Measurements from ENCODE around the gene MPEG1.

The MPEG1 gene

DNA sequence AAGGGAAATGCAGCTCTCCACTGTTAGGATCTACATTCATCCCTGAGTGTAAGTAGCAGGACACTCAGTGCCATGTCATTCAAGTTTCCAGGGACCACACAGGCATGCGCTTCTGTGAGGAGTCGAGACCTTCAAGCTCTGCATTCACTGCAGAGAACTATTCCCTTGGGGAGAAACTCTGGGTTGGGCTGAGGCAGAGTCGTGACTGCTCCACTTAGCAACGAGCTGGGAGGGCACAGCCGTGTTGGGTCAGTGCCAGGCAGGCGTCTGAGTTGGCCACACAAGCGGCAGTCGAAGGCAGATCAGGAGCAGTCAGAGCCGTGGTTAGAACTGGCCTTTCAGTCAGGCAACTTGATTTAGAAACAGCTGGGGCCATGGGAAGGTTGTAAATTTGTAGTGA lies 14.7 kb downstream of the MPEG1 start:
- Histone ChIP-seq H3K79me2 (ENCODE audit: low read length) (peaks cover 36% of the 10 kb centered on the region), H3K27me3 (ENCODE audit: low read depth, low read length) (peaks cover 6% of the 10 kb centered on the region; the same call in 1 of the 2 replicates), H3K9me3 (ENCODE audit: insufficient read depth, low read length) (no peaks in the 10 kb centered on the region), H3K4me3 (ENCODE audit: low read length) (no peak overlapping the region), H3K4me1 (ENCODE audit: low read length) (peaks cover 32% of the 10 kb centered on the region), H4K20me1 (ENCODE audit: insufficient read depth, low read length) (peaks cover 23% of the 10 kb centered on the region), H3K27ac (ENCODE audit: low read length) (no peak overlapping the region), H2AFZ (ENCODE audit: low read depth, low read length) (no peak overlapping the region), H3K4me2 (ENCODE audit: low read length) (no peak overlapping the region), H3K9ac (ENCODE audit: low read length) (no peak overlapping the region), H3K36me3 (replicated peaks; ENCODE audit: low read depth, low read length) (peaks cover 76% of the 10 kb centered on the region)
- TF ChIP-seq, protein P1, sequence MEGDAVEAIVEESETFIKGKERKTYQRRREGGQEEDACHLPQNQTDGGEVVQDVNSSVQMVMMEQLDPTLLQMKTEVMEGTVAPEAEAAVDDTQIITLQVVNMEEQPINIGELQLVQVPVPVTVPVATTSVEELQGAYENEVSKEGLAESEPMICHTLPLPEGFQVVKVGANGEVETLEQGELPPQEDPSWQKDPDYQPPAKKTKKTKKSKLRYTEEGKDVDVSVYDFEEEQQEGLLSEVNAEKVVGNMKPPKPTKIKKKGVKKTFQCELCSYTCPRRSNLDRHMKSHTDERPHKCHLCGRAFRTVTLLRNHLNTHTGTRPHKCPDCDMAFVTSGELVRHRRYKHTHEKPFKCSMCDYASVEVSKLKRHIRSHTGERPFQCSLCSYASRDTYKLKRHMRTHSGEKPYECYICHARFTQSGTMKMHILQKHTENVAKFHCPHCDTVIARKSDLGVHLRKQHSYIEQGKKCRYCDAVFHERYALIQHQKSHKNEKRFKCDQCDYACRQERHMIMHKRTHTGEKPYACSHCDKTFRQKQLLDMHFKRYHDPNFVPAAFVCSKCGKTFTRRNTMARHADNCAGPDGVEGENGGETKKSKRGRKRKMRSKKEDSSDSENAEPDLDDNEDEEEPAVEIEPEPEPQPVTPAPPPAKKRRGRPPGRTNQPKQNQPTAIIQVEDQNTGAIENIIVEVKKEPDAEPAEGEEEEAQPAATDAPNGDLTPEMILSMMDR (IDR thresholded peaks at IDR 0.05; ENCODE audit: low read depth, low read length), result no peak
- no peak for TF ChIP-seq EZH2phosphoT487 (IDR thresholded peaks at IDR 0.05; ENCODE audit: low read depth)

DNA sequence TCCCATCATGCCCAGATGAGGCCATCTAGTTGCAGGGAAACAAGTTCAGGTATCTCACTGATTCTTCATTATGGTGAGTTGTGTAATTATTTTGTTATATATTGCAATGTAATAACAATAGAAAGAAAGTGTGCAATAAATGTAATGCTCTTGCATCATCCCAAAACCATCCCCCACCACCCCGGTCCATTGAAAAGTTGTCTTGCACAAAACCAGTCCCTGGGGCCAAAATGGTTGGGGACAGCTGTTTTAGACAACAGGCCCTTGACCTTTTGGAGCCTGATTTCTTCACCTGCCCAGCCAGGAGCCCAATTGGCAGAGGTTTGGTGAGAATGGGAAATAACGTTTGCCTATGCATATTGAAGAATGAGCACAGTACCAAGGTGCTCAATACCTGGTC lies 15.9 kb downstream of the MPEG1 start:
- H3K4me2 ChIP-seq (ENCODE audit: low read length), result no peak overlapping the region
- no peaks in the 10 kb centered on the region for H3K9me3 ChIP-seq (ENCODE audit: insufficient read depth, low read length)
- peaks cover 12% of the 10 kb centered on the region for H4K20me1 ChIP-seq (ENCODE audit: insufficient read depth, low read length)
- H3K79me2 ChIP-seq (ENCODE audit: low read length), result peaks cover 26% of the 10 kb centered on the region
- H3K36me3 ChIP-seq (replicated peaks; ENCODE audit: low read depth, low read length), result peaks cover 74% of the 10 kb centered on the region
- no peak overlapping the region for H2AFZ ChIP-seq (ENCODE audit: low read depth, low read length)
- TF ChIP-seq, protein P1 (IDR thresholded peaks at IDR 0.05; ENCODE audit: low read depth, low read length), result no peak
- TF ChIP-seq EZH2phosphoT487 (IDR thresholded peaks at IDR 0.05; ENCODE audit: low read depth), result no peak
- H3K9ac ChIP-seq (ENCODE audit: low read length), result no peak overlapping the region
- H3K27me3 ChIP-seq (ENCODE audit: low read depth, low read length), result peaks cover 6% of the 10 kb centered on the region; the same call in 1 of the 2 replicates
- H3K27ac ChIP-seq (ENCODE audit: low read length), result no peak overlapping the region
- peaks cover 30% of the 10 kb centered on the region for H3K4me1 ChIP-seq (ENCODE audit: low read length)
- H3K4me3 ChIP-seq (ENCODE audit: low read length), result no peak overlapping the region

DNA sequence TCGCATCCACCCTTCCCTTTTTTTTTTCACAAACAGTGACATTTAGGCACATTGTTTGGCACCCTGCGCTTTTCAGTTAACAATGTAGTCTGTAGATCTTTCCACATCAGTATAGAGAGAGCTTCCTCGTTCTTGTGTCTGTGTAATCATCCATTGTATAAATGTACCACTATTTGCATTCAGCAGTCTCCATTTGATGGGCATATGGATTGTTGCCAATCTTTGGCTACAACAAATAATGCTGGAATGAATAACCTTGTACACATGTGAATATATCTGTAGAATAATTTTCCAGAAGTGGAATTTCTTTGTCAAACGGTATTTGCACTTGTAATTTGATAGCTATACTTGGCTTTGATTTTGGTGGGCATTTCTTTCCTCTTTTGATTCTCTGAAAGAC lies 17.1 kb downstream of the MPEG1 start:
- no peak overlapping the region for H3K4me2 ChIP-seq (ENCODE audit: low read length)
- peaks cover under 1% of the 10 kb centered on the region; the same call in 1 of the 2 replicates for H4K20me1 ChIP-seq (ENCODE audit: insufficient read depth, low read length)
- peaks cover 14% of the 10 kb centered on the region for H3K79me2 ChIP-seq (ENCODE audit: low read length)
- H2AFZ ChIP-seq (ENCODE audit: low read depth, low read length), result no peak overlapping the region
- no peak overlapping the region for H3K27ac ChIP-seq (ENCODE audit: low read length)
- H3K4me3 ChIP-seq (ENCODE audit: low read length), result no peak overlapping the region
- peaks cover 19% of the 10 kb centered on the region for H3K4me1 ChIP-seq (ENCODE audit: low read length)
- H3K36me3 ChIP-seq (replicated peaks; ENCODE audit: low read depth, low read length), result peaks cover 66% of the 10 kb centered on the region
- TF ChIP-seq, protein P1 (IDR thresholded peaks at IDR 0.05; ENCODE audit: low read depth, low read length), result no peak
- TF ChIP-seq EZH2phosphoT487 (IDR thresholded peaks at IDR 0.05; ENCODE audit: low read depth), result no peak
- H3K27me3 ChIP-seq (ENCODE audit: low read depth, low read length), result peaks cover 6% of the 10 kb centered on the region; the same call in 1 of the 2 replicates
- H3K9me3 ChIP-seq (ENCODE audit: insufficient read depth, low read length), result no peaks in the 10 kb centered on the region
- H3K9ac ChIP-seq (ENCODE audit: low read length), result no peak overlapping the region

DNA sequence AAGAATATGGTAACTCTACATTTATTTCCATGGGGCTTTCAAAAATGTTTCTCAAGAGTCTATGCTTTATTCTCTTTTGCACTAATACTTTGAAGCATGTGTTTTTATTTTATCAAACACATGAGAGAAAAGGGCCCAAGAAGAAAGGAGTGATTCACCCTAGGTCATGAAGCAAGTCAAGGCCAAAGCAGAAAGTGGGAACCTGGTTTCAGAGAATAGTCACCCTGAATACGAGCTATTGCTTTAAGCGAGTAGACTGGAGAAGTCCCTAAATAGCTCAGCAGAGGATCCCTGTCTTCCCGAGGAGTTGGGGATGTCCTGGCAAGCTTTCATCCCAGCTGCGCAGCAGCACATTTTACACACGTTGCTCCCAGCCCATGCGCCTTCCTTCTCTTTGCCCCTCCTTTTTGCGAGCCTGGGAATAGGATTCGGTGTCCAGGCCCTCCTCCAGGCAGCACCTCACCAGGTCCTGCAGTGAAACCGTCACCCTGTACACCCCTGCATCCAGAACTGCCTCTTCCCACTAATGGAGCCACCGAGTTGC lies 19.1 kb downstream of the MPEG1 start:
- no peak overlapping the region for H3K9ac ChIP-seq (ENCODE audit: low read length)
- peaks cover 58% of the 10 kb centered on the region for H3K36me3 ChIP-seq (replicated peaks; ENCODE audit: low read depth, low read length)
- peaks cover 1% of the 10 kb centered on the region; the same call in 1 of the 2 replicates for H3K4me1 ChIP-seq (ENCODE audit: low read length)
- H3K79me2 ChIP-seq (ENCODE audit: low read length), result peaks cover 2% of the 10 kb centered on the region
- no peaks in the 10 kb centered on the region; the same call in 1 of the 2 replicates for H4K20me1 ChIP-seq (ENCODE audit: insufficient read depth, low read length)
- TF ChIP-seq EZH2phosphoT487 (IDR thresholded peaks at IDR 0.05; ENCODE audit: low read depth), result no peak
- TF ChIP-seq, protein P1 (IDR thresholded peaks at IDR 0.05; ENCODE audit: low read depth, low read length), result no peak
- H3K4me2 ChIP-seq (ENCODE audit: low read length), result no peak overlapping the region
- H3K27me3 ChIP-seq (ENCODE audit: low read depth, low read length), result peaks cover 1% of the 10 kb centered on the region; the same call in 1 of the 2 replicates
- no peak overlapping the region for H3K27ac ChIP-seq (ENCODE audit: low read length)
- H3K9me3 ChIP-seq (ENCODE audit: insufficient read depth, low read length), result no peaks in the 10 kb centered on the region
- H3K4me3 ChIP-seq (ENCODE audit: low read length), result no peak overlapping the region
- H2AFZ ChIP-seq (ENCODE audit: low read depth, low read length), result no peak overlapping the region
